Body of pancreas (tissue), 4 donors: Measurements from ENCODE around the gene FAM162B.

Experiments used
- POLR2A ChIP-seq, 3 donors: fragments of 450-650 bp; IDR thresholded peaks; one replicate each; pipeline ENCODE4 v1.6.1; 2016; ENCODE audit warnings: antibody characterized with exemption in 3 of 3, mild to moderate bottlenecking in 2 of 3
- TF ChIP-seq, protein P1 (sequence below), 7 experiments: fragments of 450-650 bp in 4 of 7; fragments of 200-600 bp in 3 of 7; sonication (generic) in 3 of 7; IDR thresholded peaks; one replicate each; pipeline ENCODE4 v1.5.1; 2016 to 2019; ENCODE audit warnings: antibody characterized with exemption in 7 of 7

DNA sequence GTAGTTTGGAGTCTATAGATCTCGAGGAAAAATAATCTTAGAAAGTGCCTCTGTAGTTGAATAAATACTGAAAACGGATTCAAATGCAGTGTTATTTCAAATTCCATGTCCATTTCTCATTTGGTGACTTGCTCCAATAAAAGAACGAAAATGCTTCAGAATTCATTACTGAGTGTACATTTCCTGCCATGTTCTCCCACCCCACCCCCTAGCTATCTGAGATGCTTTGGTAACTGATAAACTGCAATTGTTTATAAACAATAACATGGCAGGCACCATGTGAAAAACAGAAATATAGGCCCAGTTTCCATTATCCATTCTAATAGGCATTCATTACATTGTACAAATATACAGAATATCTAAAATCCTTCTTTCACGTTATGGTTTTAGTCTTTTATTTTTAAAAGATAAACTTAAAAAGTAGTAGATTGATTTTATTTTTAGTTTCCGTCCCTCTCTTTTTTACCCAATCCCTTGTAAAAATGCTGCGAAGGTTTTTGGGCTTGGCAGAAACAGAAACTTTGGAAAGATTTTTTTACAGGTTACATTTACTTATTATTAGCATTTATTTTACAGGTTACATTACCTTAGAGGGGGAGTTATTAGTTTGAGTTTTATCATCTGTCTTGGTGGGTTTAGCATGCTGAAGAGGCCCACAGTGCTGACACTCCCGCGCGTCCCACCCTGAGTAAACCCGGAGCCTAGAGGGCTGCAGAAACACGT lies 1.5 kb downstream of the FAM162B start:
- TF ChIP-seq, protein P1, sequence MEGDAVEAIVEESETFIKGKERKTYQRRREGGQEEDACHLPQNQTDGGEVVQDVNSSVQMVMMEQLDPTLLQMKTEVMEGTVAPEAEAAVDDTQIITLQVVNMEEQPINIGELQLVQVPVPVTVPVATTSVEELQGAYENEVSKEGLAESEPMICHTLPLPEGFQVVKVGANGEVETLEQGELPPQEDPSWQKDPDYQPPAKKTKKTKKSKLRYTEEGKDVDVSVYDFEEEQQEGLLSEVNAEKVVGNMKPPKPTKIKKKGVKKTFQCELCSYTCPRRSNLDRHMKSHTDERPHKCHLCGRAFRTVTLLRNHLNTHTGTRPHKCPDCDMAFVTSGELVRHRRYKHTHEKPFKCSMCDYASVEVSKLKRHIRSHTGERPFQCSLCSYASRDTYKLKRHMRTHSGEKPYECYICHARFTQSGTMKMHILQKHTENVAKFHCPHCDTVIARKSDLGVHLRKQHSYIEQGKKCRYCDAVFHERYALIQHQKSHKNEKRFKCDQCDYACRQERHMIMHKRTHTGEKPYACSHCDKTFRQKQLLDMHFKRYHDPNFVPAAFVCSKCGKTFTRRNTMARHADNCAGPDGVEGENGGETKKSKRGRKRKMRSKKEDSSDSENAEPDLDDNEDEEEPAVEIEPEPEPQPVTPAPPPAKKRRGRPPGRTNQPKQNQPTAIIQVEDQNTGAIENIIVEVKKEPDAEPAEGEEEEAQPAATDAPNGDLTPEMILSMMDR (IDR thresholded peaks at IDR 0.05), result no peak
- no peak for TF ChIP-seq POLR2A (IDR thresholded peaks at IDR 0.05)
